Osteoblast (primary cell): ENCODE data around the gene RAB31. TPM values are rescaled to one million over a fixed set of nuclear protein-coding genes. Genes with fewer than 3 reads are reported as not detected.

ENCODE experiments used
- DNase-seq: peaks from one replicate; pipeline ENCODE4 v3.0.0; 2011; ENCODE audit warnings: low spot score, mixed read lengths; ENCODE audit not compliant: insufficient read length; ENCODE audit errors: missing footprints
- H2AFZ ChIP-seq: 2 replicates; pipeline ENCODE4 v1.6.0; 2011; ENCODE audit warnings: mild to moderate bottlenecking, low read length
- H3K27ac ChIP-seq: 2 replicates; pipeline ENCODE4 v1.5.1; 2011; ENCODE audit warnings: mild to moderate bottlenecking, low read depth, low read length, moderate library complexity
- H3K27me3 ChIP-seq: 2 replicates; pipeline ENCODE4 v1.6.0; 2012; ENCODE audit warnings: mild to moderate bottlenecking, control low read depth, inconsistent platforms, low read length, moderate library complexity; ENCODE audit not compliant: insufficient read depth
- H3K36me3 ChIP-seq: 2 replicates; pipeline ENCODE4 v1.5.1; 2011; ENCODE audit warnings: mild to moderate bottlenecking, low read length, control low read depth, moderate library complexity; ENCODE audit not compliant: insufficient read depth
- H3K4me1 ChIP-seq: 2 replicates; pipeline ENCODE4 v1.5.1; 2011; ENCODE audit warnings: mild to moderate bottlenecking, low read length, control low read depth, moderate library complexity; ENCODE audit not compliant: insufficient read depth
- H3K4me2 ChIP-seq: 2 replicates; pipeline ENCODE4 v1.6.0; 2011; ENCODE audit warnings: mild to moderate bottlenecking, low read length; ENCODE audit not compliant: insufficient read depth
- H3K4me3 ChIP-seq: fragments of 200-600 bp; sonication (generic); 3 replicates; pipeline ENCODE4 v1.5.1; 2012; ENCODE audit warnings: mild to moderate bottlenecking, low read length, inconsistent platforms; ENCODE audit not compliant: insufficient read depth
- H3K79me2 ChIP-seq: 2 replicates; pipeline ENCODE4 v1.6.0; 2012; ENCODE audit warnings: mild to moderate bottlenecking, low read length, control low read depth, inconsistent platforms; ENCODE audit not compliant: insufficient read depth
- H3K9me3 ChIP-seq: 2 replicates; pipeline ENCODE4 v1.5.1; 2011; ENCODE audit warnings: low read depth, low read length, control low read depth
- H4K20me1 ChIP-seq: 2 replicates; pipeline ENCODE4 v1.6.0; 2012; ENCODE audit warnings: mild to moderate bottlenecking, low read length, control low read depth; ENCODE audit not compliant: insufficient read depth
- CTCF ChIP-seq: IDR thresholded peaks from 2 replicates; pipeline ENCODE4 v1.5.1; 2011; ENCODE audit warnings: mild to moderate bottlenecking, low read depth, low read length, moderate library complexity; ENCODE audit errors: extremely low read depth
- total RNA-seq: library from RNA; depleted of rRNA; stranded (reverse); fragments of >200 nt; gene quantifications from 2 replicates; pipeline ENCODE4 v1.2.3, GENCODE V29; 2012

RAB31 gene
- total RNA-seq, 1 donor, result 120 TPM

- H3K36me3 ChIP-seq, result no peaks in the 10 kb centered on the region
- DNase-seq, result no peak
- peaks cover 70% of the 10 kb centered on the region for H3K79me2 ChIP-seq
- H3K27ac ChIP-seq, result peak overlapping the region; percentile 27
- H3K27me3 ChIP-seq, result no peaks in the 10 kb centered on the region
- H2AFZ ChIP-seq, result no peak overlapping the region
- no peak overlapping the region for H3K4me3 ChIP-seq
- no peak for TF ChIP-seq CTCF
- no peak overlapping the region for H3K4me2 ChIP-seq
- H4K20me1 ChIP-seq, result no peaks in the 10 kb centered on the region
- H3K4me1 ChIP-seq, result peaks cover 32% of the 10 kb centered on the region
- no peaks in the 10 kb centered on the region for H3K9me3 ChIP-seq
These were observed 47.5 kb downstream of the RAB31 start for GRCh38 chr18:9755615-9756014.

GRCh38 chr18:9756271-9756932 lies 48.3 kb downstream of the RAB31 start:
- no peaks in the 10 kb centered on the region for H3K36me3 ChIP-seq
- no peak overlapping the region for H2AFZ ChIP-seq
- peaks cover 32% of the 10 kb centered on the region for H3K4me1 ChIP-seq
- TF ChIP-seq CTCF, result no peak
- no peak overlapping the region for H3K4me3 ChIP-seq
- no peaks in the 10 kb centered on the region for H3K27me3 ChIP-seq
- H4K20me1 ChIP-seq, result no peaks in the 10 kb centered on the region
- H3K4me2 ChIP-seq, result no peak overlapping the region
- no peaks in the 10 kb centered on the region for H3K9me3 ChIP-seq
- peak overlapping the region; percentile 27 for H3K27ac ChIP-seq
- peaks cover 73% of the 10 kb centered on the region for H3K79me2 ChIP-seq
- no peak for DNase-seq

GRCh38 chr18:9756933-9757470 lies 48.9 kb downstream of the RAB31 start:
- H3K4me2 ChIP-seq, result no peak overlapping the region
- H3K27me3 ChIP-seq, result no peaks in the 10 kb centered on the region
- peaks cover 70% of the 10 kb centered on the region for H3K79me2 ChIP-seq
- DNase-seq, result no peak
- no peak overlapping the region for H3K4me3 ChIP-seq
- H3K36me3 ChIP-seq, result no peaks in the 10 kb centered on the region
- H3K4me1 ChIP-seq, result peaks cover 32% of the 10 kb centered on the region
- no peaks in the 10 kb centered on the region for H4K20me1 ChIP-seq
- no peak for TF ChIP-seq CTCF
- H2AFZ ChIP-seq, result no peak overlapping the region
- no peak overlapping the region for H3K27ac ChIP-seq
- no peaks in the 10 kb centered on the region for H3K9me3 ChIP-seq

GRCh38 chr18:9757827-9758621 lies 49.9 kb downstream of the RAB31 start:
- H2AFZ ChIP-seq, result peak overlapping the region; percentile 45
- peak; percentile 85 for DNase-seq
- H4K20me1 ChIP-seq, result no peaks in the 10 kb centered on the region

More at GRCh38 chr18:9757827-9758621, 49.9 kb downstream of the RAB31 start:
- Histone ChIP-seq H3K36me3 (no peaks in the 10 kb centered on the region), H3K27me3 (no peaks in the 10 kb centered on the region), H3K9me3 (no peaks in the 10 kb centered on the region), H3K27ac (peak overlapping the region; percentile 76), H3K79me2 (peaks cover 79% of the 10 kb centered on the region), H3K4me3 (peak overlapping the region; percentile 36), H3K4me1 (peaks cover 32% of the 10 kb centered on the region), H3K4me2 (peak overlapping the region; percentile 70)
- TF ChIP-seq CTCF, result no peak
